GM12878 (cell line): ENCODE measurements around the gene ATP13A2. TPM values are rescaled to one million over a fixed set of nuclear protein-coding genes. Genes with fewer than 3 reads are reported as not detected.

Experiments
- ATAC-seq: fragments of 200-7000 bp; cut with Tn5 transposase; 3 replicates; pipeline ENCODE4 v1.9.1; 2020; ENCODE audit warnings: mild to moderate bottlenecking, moderate library complexity
- BruUV-seq: library from RNA; stranded (reverse); fragments of 400-500 nt; replicated peaks from 2 replicates; lab custom pipeline; 2021; lab: Mats Ljungman, UMichigan
- CTCF ChIA-PET: fragments of 300-600 bp; sonication (Branson Sonifier 250); formaldehyde crosslinking; extraction: SDS; loops from one replicate; lab custom pipeline; 2021; ENCODE audit warnings: inconsistent platforms; lab: Yijun Ruan, JAX
- POLR2A ChIA-PET: fragments of 350-600 bp; formaldehyde crosslinking; extraction: SDS; loops from one replicate; lab custom pipeline; 2021; ENCODE audit warnings: inconsistent platforms; lab: Charles Lee
- RAD21 ChIA-PET: fragments of 300-600 bp; sonication (Branson Sonifier 250); formaldehyde crosslinking; loops from one replicate; lab custom pipeline; 2023; ENCODE audit warnings: antibody characterized with exemption; ENCODE audit not compliant: unreplicated experiment; lab: Charles Lee
- SMC1A ChIA-PET: fragments of 300-600 bp; sonication (Branson Sonifier 250); formaldehyde crosslinking; loops from one replicate; lab custom pipeline; 2023; ENCODE audit not compliant: unreplicated experiment, uncharacterized antibody; lab: Charles Lee
- DNase-seq: peaks from one replicate; pipeline ENCODE4 v3.0.0-alpha.2; 2011; ENCODE audit warnings: low read depth, low spot score
- FAIRE-seq: peaks from 3 replicates; lab custom pipeline; 2011; peaks lifted over from hg19 to GRCh38; lab: Jason Lieb, UNC
- H2AFZ ChIP-seq: 2 replicates; pipeline ENCODE4 v1.6.0; 2011; ENCODE audit warnings: low read depth, low read length, control low read depth; ENCODE audit not compliant: control insufficient read depth
- H3K27ac ChIP-seq: 2 replicates; pipeline ENCODE4 v1.5.1; 2011; ENCODE audit warnings: control low read depth; ENCODE audit not compliant: control insufficient read depth, insufficient read depth
- H3K27me3 ChIP-seq, 2 experiments: replicated peaks in 1 of 2; 2 replicates each; pipeline versions ENCODE4 v1.6.0 to v1.6.1; 2011; ENCODE audit warnings: low read length in 1 of 2; ENCODE audit not compliant: control insufficient read depth in 2 of 2, insufficient read depth in 2 of 2
- H3K36me3 ChIP-seq, 2 experiments: 2 replicates each; pipeline ENCODE4 v1.5.1; 2011; ENCODE audit warnings: low read length in 1 of 2; ENCODE audit not compliant: control insufficient read depth in 2 of 2, insufficient read depth in 2 of 2
- H3K4me1 ChIP-seq: 2 replicates; pipeline ENCODE4 v1.6.1; 2011; ENCODE audit warnings: mild to moderate bottlenecking, low read length, moderate library complexity, mixed read lengths; ENCODE audit not compliant: control insufficient read depth, insufficient read depth
- H3K4me2 ChIP-seq: 2 replicates; pipeline ENCODE4 v1.6.0; 2011; ENCODE audit warnings: control low read depth; ENCODE audit not compliant: control insufficient read depth, insufficient read depth
- H3K4me3 ChIP-seq: fragments of 200-600 bp; sonication (generic); 2 replicates; pipeline ENCODE4 v1.5.1; 2016
- H3K79me2 ChIP-seq: 2 replicates; pipeline ENCODE4 v1.6.0; 2011; ENCODE audit warnings: low read length; ENCODE audit not compliant: control insufficient read depth, insufficient read depth
- H3K9ac ChIP-seq: 2 replicates; pipeline ENCODE4 v1.8.0; 2011; ENCODE audit warnings: low read length, control low read depth, mixed read lengths; ENCODE audit not compliant: control insufficient read depth, insufficient read depth
- H3K9me3 ChIP-seq: replicated peaks from 3 replicates; pipeline ENCODE4 v1.5.1; 2011; ENCODE audit warnings: mild to moderate bottlenecking, low read length; ENCODE audit not compliant: control insufficient read depth, insufficient read depth
- H4K20me1 ChIP-seq: 2 replicates; pipeline ENCODE4 v1.6.0; 2011; ENCODE audit not compliant: control insufficient read depth, insufficient read depth
- E2F8 ChIP-seq: fragments of 450-650 bp; IDR thresholded peaks from 2 replicates; pipeline ENCODE4 v1.6.1; 2018; ENCODE audit warnings: mild to moderate bottlenecking, low read depth, moderate library complexity; ENCODE audit not compliant: partially characterized antibody
- PAX8 ChIP-seq: fragments of 450-650 bp; IDR thresholded peaks from 2 replicates; pipeline ENCODE4 v1.6.1; 2017; ENCODE audit warnings: mild to moderate bottlenecking, moderate library complexity
- POLR2A ChIP-seq: IDR thresholded peaks from 2 replicates; pipeline ENCODE4 v1.6.1; 2011; ENCODE audit warnings: low read depth, mild to moderate bottlenecking, low read length
- POLR2AphosphoS2 ChIP-seq: IDR thresholded peaks from 2 replicates; pipeline ENCODE4 v1.6.1; 2011; ENCODE audit warnings: low read depth, mild to moderate bottlenecking, low read length, improper control_type of control experiment, moderate library complexity
- SPI1 ChIP-seq: IDR thresholded peaks from 2 replicates; pipeline ENCODE4 v1.6.1; 2011; ENCODE audit warnings: low read depth, mild to moderate bottlenecking, low read length, moderate library complexity, borderline replicate concordance; ENCODE audit not compliant: insufficient read depth
- SREBF2 ChIP-seq: IDR thresholded peaks from 2 replicates; pipeline ENCODE4 v1.6.1; 2012; ENCODE audit warnings: mild to moderate bottlenecking, low read length
- ZNF687 ChIP-seq: fragments of 450-650 bp; IDR thresholded peaks from 2 replicates; pipeline ENCODE4 v1.6.1; 2017; ENCODE audit warnings: mild to moderate bottlenecking, moderate library complexity
- WGBS: methylation state at CpG from one replicate; pipeline ENCODE4 v1.1.6; 2016; ENCODE audit warnings: low lambda C conversion rate; ENCODE audit not compliant: insufficient replicate concordance, insufficient coverage; ENCODE audit errors: missing lambda C conversion rate; 5-methylcytosine and 5-hydroxymethylcytosine counted together
- in situ Hi-C: fragments of 300-500 bp; cut with MboI; formaldehyde crosslinking; loops from 9 replicates; pipeline ENCODE4 v1.14.3; 2018; ENCODE audit warnings: mixed read lengths
- intact Hi-C: fragments of 100-400 bp; cut with micrococcal nuclease; formaldehyde crosslinking; loops from one replicate; pipeline ENCODE4 v1.14.2; 2022; ENCODE audit not compliant: unreplicated experiment
- polyA plus RNA-seq, 11 experiments: library from polyadenylated mRNA; depleted of rRNA in 4 of 11; unstranded in 6 of 11; stranded (reverse) in 5 of 11; fragments of >200 nt; fragmentation: Nextera tagmentation in 4 of 11; fragmentation: Illumina TruSeq in 1 of 11; extraction: Ambion mirVana in 4 of 11; extraction: Trizol in 1 of 11; gene quantifications; 1 replicate in 1 of 11; 2 replicates in 10 of 11; pipeline versions ENCODE4 v1.2.1 to v1.2.3, GENCODE V29; 2011 to 2016; ENCODE audit warnings: inconsistent platforms in 2 of 11, missing spikeins in 2 of 11, low read depth in 1 of 11
- total RNA-seq, 4 experiments: library from RNA; depleted of rRNA in 3 of 4; stranded (reverse); fragments of >200 nt in 3 of 4; fragmentation: Illumina TruSeq in 1 of 4; extraction: Trizol in 1 of 4; gene quantifications; 2 replicates each; pipeline versions ENCODE4 v1.2.1 to v1.2.3, GENCODE V29; 2013 to 2021

Gene ATP13A2
- total and polyA plus RNA-seq, 10 of the 15 experiments (the other 5 are each of a cell fraction or from before 2014, with no cell fraction given): 0.24 to 30.5 (median 8.0) TPM

GRCh38 chr1:17008208-17008855 is 3.4 kb downstream of the ATP13A2 start:
- intact Hi-C loops: no loop called here
- BruUV-seq: no TSS peak
- no peak overlapping the region for H3K27ac ChIP-seq
- H3K27me3 ChIP-seq: no peaks in the 10 kb centered on the region
- SMC1A ChIA-PET: interaction anchor here (1.3 to 2.4 kb wide), 2 partner anchors 10 to 38 kb away, joined by 3 to 7 read pairs; no protein-coding TSS in a partner anchor
- H3K4me1 ChIP-seq: peaks cover 16% of the 10 kb centered on the region
- RAD21 ChIA-PET: interaction anchor here (1.4 kb wide), 1 partner anchor 37 kb away, joined by 3 read pairs; no protein-coding TSS in a partner anchor
- no peaks in the 10 kb centered on the region for H3K9me3 ChIP-seq
- H3K4me2 ChIP-seq: no peak overlapping the region
- CTCF ChIA-PET: interaction anchor here (1.0 kb wide), 1 partner anchor 48 kb away, joined by 3 read pairs; no protein-coding TSS in a partner anchor
- no peaks in the 10 kb centered on the region; a peak in 2 of 4 replicates for H3K36me3 ChIP-seq
- H3K4me3 ChIP-seq: no peak overlapping the region
- DNase-seq (no peak), FAIRE-seq (no peak), ATAC-seq (no peak)
- H3K9ac ChIP-seq: no peak overlapping the region
- POLR2A ChIA-PET: interaction anchor here (0.6 kb wide), 1 partner anchor 204 kb away, joined by 3 read pairs; no protein-coding TSS in a partner anchor
- 83% methylated on average over 15 of the region's 15 CpGs for WGBS
- TF ChIP-seq SREBF2 (no peak), PAX8 (no peak)
- H3K79me2 ChIP-seq: peaks cover 2% of the 10 kb centered on the region
- no peaks in the 10 kb centered on the region for H4K20me1 ChIP-seq
- in situ Hi-C loops: no loop called here
- no peak overlapping the region for H2AFZ ChIP-seq

GRCh38 chr1:17007121-17007520 is 4.6 kb downstream of the ATP13A2 start:
- SMC1A ChIA-PET: interaction anchor here (1.3 kb wide), 1 partner anchor 39 kb away, joined by 3 read pairs; no protein-coding TSS in a partner anchor
- FAIRE-seq (no peak), DNase-seq (no peak), ATAC-seq (no peak)
- Histone ChIP-seq H3K9ac (no peak overlapping the region), H3K4me1 (peaks cover 16% of the 10 kb centered on the region), H3K4me2 (no peak overlapping the region), H3K27me3 (no peaks in the 10 kb centered on the region), H3K79me2 (peaks cover 2% of the 10 kb centered on the region), H3K9me3 (no peaks in the 10 kb centered on the region), H3K4me3 (no peak overlapping the region), H4K20me1 (no peaks in the 10 kb centered on the region), H2AFZ (no peak overlapping the region), H3K27ac (no peak overlapping the region), H3K36me3 (no peaks in the 10 kb centered on the region; a peak in 2 of 4 replicates)
- in situ Hi-C loops (no loop called here), intact Hi-C loops (no loop called here)
- BruUV-seq: no TSS peak
- POLR2A ChIA-PET: no interaction called here
- RAD21 ChIA-PET: interaction anchor here (0.7 kb wide), 1 partner anchor 189 kb away, joined by 4 read pairs; no protein-coding TSS in a partner anchor
- CTCF ChIA-PET: no interaction called here
- 82% methylated on average over 8 of the region's 8 CpGs for WGBS
- TF ChIP-seq POLR2A: no peak
- no peak for TF ChIP-seq POLR2AphosphoS2
- TF ChIP-seq ZNF687: no peak
- TF ChIP-seq SPI1: no peak
- TF ChIP-seq E2F8: no peak
